A172 (cell line): Measurements from ENCODE around the gene FAM110D. TPM values are rescaled to one million over a fixed set of nuclear protein-coding genes. Genes with fewer than 3 reads are reported as not detected.

Source experiments
- DNase-seq: peaks from one replicate; pipeline ENCODE4 v3.0.0-alpha.2; 2015; ENCODE audit warnings: low spot score
- total RNA-seq: library from RNA; depleted of rRNA; stranded (reverse); fragments of >200 nt; shearing (Covaris generic); gene quantifications from 2 replicates; pipeline ENCODE4 v1.2.3, GENCODE V29; 2014

FAM110D gene
- total RNA-seq, 1 experiment from 2014 or later, result 0.62 TPM

DNA sequence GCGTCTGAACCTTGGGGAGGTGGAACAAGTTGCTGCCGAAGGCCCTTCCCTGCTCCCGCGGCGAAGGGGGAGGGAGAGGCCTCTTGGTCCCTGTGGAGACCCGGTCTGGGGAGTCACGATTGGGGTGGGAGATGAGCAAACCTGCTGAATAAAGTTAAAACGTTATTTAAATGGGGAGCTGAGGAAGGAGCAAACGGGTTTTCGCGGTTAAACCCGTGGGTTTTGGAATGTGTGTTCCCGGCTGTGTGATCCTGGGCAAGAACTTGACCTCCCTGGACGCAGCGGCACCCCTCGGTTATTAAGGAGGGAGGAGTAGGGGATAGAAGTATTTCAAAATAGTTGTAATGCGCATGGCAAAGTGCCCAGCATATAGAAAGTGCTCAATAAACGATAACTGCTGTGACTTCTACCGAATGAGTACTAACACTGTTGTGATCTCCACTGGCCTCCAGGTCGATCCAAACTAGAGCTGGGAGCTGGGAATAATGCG lies 3.4 kb downstream of the FAM110D start:
- DNase-seq, result no peak

DNA sequence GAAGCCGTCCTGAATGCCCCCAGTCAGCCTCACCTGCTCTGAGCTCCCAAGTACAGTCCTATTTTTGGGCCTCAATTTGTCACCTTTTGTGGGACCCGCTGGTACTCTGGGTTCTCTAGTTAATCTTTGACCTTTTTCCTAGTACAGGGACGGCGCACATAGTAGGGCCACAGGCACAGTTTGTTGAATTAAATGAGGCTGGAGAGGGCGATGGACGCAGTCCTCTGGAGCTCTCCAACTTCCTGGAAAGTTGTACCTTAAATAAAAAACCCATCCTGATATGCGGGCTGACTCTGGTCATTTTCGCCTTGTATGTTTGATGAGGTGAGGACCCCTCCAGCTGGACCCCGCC lies 4.8 kb downstream of the FAM110D start:
- DNase-seq, result no peak

- no peak for DNase-seq
These were observed 5.4 kb downstream of the FAM110D start for GRCh38 chr1:26164036-26164860.

DNA sequence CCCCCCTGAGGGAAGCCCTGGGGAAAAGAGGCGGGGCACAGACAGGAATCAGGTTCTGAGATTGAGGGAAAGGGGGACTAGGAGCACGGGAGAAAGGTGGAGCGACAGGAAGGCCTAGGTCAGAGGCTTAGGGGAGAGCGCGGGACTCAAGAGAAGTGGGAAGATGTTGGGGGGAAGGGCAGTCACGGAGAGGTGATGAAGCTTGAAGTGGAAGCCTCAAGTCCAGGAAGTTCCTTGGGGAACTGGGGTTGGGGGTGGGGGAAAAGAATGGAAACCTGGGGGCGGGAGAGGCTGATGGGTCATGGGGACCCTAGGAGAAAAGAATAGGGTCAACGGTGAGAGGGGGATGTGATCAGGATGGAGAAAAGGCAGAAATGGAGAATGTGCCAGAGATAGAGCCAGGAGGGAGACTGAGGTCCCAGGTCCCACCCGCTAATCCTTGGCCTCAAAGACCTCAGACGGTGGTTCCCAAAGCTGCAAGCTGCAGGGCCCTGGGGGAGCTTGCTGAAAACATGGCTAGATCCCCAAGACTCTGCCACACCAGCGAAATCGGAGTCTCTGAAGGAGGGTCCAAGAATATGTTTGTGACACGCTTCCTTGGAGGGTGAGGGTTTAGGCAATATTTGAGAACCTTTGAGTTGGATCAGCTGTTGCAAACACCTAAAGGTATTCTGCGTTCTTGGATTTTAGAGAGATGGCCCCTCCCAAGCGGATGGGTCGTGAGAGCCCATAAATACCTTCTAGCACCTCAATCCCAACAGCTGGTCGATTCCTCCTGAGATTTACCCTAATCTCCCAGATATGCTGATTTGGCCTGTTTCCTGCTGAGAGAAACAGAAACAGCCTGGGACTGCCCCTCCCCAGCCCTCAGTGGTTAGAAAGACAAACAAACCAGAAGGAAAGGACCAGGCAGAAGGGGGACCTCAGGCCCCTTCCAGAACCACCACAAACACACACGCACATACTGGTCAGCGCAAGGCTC lies 6.3 kb downstream of the FAM110D start:
- no peak for DNase-seq

GRCh38 chr1:26166719-26167281 lies 7.9 kb downstream of the FAM110D start:
- no peak for DNase-seq

GRCh38 chr1:26168410-26169197 lies 9.7 kb downstream of the FAM110D start, which contains the start of gene C1orf232:
TSS of gene C1orf232 (minus strand) at chr1:26168963. CDS start at chr1:26168499, 464 bp downstream.
- no peak for DNase-seq

DNA sequence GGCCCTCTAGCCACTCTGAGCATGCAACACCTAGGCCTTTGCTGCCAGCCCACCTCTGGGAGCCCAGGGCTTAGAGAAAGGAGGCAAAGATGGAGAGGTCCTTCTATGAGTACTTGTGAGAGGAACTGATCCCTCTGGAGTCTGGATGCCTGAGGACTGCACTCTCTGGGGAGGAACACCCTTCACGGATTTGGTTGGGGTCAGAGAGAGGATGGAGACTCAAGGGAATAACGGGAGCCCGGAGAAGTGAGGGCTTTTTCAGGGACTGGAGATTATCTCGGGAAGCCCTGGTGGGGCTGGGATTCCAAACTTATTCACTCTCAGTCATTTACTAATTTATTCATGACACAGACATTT lies 10.3 kb downstream of the FAM110D start:
- no peak for DNase-seq

- peak; percentile 68 for DNase-seq
These were observed 11.0 kb downstream of the FAM110D start, which contains the start of gene ZNF593 for GRCh38 chr1:26169669-26170471. TSS of gene ZNF593 (plus strand) at chr1:26169908. CDS start at chr1:26169984, 76 bp downstream.

DNA sequence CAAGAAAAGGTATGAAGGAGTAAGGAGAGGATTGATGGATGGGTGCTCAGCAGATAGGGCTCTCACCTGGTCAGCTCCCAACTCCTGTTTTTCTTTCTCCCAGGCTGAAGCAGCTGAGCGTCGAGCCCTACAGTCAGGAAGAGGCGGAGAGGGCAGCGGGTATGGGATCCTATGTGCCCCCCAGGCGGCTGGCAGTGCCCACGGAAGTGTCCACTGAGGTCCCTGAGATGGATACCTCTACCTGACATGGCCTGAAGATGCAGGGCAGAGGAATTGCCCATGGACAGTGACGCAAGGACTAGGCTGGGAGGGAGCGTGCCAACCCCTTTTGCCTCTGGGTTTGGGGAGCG lies 11.6 kb downstream of the FAM110D start:
- DNase-seq, result no peak

DNA sequence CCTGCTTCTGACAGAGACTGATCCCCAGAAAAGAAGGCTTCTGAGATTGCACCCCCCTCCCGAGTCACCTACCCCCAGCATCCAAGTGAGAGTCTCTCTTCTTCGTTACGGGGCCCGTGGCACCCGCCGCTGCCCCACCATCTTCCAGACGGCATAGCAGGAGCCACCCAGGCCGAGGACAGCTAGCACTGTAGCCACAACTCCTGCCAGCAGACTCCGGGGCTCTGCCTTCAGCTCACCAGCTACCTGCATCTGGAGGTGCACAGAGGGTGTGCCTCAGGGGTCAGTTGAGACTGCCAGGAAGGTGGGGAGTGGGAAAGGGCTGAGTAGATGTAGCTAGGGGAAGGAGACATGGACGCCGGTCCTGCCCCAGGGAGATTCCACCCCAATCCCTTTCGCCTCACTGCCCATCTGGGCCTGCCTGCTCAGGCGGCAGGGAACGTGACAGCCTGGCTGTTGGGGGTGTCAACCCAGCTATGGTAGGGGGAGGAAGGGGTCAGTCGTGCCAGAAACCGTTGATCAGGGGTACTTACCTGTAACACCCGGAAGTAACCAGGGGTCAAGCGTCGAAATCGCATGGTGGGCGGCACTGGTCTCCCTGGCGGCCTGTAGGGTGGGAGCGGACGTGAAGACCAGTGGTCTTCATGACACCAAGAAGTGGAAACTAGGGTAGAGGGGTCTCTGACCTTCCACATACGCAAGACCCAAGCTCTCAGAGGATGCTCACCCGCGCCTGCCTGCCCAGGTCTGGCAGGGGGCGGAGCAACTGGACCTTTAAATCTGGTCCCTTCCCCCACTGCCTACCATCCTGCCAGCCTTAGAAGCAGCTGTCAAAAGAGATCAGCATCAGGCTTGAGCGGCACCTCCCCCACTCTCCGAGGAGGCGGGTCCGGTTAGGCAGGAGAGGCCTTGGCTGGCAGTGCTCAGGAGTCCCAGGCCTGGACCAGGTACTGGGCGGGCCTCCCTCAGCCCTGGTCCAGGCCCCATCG lies 12.5 kb downstream of the FAM110D start, which contains the start of gene ZNF593OS:
ZNF593OS (minus strand) TSS at position 749 of the 989 bp plus-strand sequence; CDS start at position 578, 171 bp downstream.
- no peak for DNase-seq

- no peak for DNase-seq
These were observed 16.5 kb downstream of the FAM110D start for GRCh38 chr1:26175346-26175745.

DNA sequence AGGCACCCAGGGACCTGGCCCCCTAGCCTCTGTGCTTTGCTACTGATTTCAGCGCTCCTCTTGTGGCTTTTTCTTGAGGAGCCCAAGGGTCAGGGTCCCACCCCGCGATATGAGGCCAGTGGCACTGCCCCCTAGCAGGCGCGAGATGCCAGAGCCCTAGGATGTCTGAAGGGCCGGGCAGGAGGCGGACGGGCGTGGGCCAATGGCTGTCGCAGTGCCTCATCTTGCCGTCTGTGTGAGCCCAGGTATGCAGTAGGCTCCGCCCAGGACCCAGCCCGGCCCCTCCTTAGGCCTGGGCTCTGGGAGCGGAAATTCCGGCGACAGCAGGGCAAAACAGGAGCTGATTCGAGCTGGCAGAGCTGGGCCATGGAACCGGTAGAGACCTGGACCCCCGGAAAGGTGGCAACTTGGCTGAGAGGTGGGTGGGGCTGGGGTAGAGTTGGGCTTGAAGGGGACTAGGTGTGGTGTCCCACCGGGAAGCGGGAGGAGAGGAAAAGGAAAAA lies 18.4 kb downstream of the FAM110D start, which contains the start of gene CNKSR1:
CNKSR1 (plus strand) TSS at position 310 of the 503 bp plus-strand sequence; CDS start at position 367, 57 bp downstream.
- DNase-seq, result no peak

GRCh38 chr1:26180010-26180506 lies 21.2 kb downstream of the FAM110D start:
- DNase-seq, result no peak

- peak; percentile 20 for DNase-seq
These were observed 22.9 kb downstream of the FAM110D start for GRCh38 chr1:26181586-26182382.

DNA sequence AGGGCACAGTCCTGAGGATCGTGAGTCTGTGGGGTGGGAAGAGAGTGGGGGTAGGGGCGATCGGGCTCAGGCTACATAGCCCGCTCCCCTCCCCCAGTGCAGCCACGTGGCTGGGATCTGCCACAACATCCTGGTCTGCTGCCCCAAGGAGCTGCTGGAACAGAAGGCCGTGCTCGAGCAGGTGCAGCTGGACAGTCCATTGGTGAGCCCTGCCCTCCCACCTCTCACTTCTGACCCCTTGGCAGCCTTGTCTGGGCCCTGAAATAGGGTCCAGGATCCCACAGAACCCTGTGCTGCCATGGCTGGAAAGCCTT lies 23.5 kb downstream of the FAM110D start:
- DNase-seq, result no peak

DNA sequence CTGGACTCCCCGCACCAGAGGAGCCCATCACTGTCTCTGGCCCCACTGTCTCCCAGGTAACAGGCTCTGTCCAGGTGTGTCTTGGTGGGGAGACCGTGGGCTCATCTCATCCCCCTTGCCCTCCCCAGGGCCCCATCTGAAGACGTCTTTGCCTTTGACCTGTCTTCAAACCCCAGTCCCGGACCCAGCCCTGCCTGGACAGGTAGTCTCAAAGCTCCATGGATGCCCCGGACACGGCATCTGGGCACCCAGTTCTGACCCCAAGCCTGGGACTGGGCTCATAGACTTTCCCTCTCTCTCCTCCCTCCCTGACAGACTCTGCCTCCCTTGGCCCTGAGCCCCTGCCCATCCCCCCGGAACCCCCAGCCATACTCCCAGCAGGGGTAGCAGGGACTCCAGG lies 25.2 kb downstream of the FAM110D start:
- DNase-seq, result no peak

DNA sequence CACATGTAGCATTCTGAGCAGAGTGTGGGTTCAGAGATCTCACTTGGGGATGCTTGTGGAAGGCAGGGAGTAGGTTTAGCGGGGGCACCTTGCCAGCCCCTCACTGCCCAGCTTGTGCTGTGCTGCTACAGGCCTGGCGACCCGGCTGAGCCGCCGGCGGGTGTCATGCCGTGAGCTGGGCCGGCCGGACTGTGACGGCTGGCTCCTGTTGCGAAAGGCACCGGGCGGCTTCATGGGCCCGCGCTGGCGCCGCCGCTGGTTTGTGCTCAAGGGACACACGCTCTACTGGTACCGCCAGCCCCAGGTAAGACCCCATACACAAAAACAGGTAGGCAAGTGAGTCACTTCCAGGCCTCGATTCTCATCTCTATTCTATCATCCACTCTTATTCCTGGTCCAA lies 26.0 kb downstream of the FAM110D start:
- DNase-seq, result no peak

DNA sequence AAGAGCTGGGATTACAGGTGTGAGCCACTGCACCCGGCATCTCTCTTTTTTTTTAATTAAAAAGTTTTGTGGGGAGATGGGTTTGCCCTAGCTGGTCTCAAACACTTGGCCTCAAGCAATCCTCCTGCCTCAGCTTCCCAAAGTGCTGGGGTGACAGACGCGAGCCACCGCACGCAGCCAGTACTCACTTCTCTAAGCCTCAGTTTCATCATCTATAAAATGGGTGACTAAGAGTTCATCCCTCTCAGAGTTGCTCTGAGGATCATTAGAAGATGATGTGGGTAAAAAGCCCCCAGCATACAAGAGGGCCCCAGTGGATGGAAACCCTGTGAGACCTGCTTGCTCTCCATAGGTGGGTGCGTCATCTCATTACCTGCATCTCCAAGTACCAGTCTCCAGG lies 29.0 kb downstream of the FAM110D start:
- DNase-seq, result no peak
